A673 (cell line): Measurements from ENCODE around the gene RGS1.

Experiments
- CTCF ChIP-seq: fragments of 300-800, 200-600 bp; sonication (generic); conservative IDR thresholded peaks from 2 replicates; pipeline ENCODE4 v1.5.1; 2017; ENCODE audit warnings: low read depth, mild to moderate bottlenecking, antibody characterized with exemption, low read length, moderate library complexity, mixed read lengths
- EZH2 ChIP-seq: fragments of 200-600 bp; sonication (generic); IDR thresholded peaks from 2 replicates; pipeline ENCODE4 v1.6.1; 2017; ENCODE audit warnings: borderline replicate concordance, low read depth, mild to moderate bottlenecking, mixed read lengths, antibody characterized with exemption, low read length; ENCODE audit not compliant: poor library complexity, severe bottlenecking

- no peak for TF ChIP-seq CTCF
- TF ChIP-seq EZH2: no peak
Measured at GRCh38 chr1:192549937-192550336, 25.6 kb upstream of the RGS1 start.
